DMS79 treated with DMSO at 0.1 percent for 48 hours (cell line): ENCODE results near the gene KASH5.

Experiments
- DNase-seq: peaks from one replicate; lab custom pipeline; 2025; lab: John Stamatoyannopoulos, UW

Gene KASH5

GRCh38 chr19:49422407-49423070, 34.5 kb downstream of the KASH5 start:
- DNase-seq, result peak; percentile 87

GRCh38 chr19:49423071-49423984, 35.3 kb downstream of the KASH5 start, which contains the start of gene PTH2:
Gene PTH2, minus strand, starts transcription at chr19:49423441. Its CDS starts 102 bp downstream, at chr19:49423339.
- peak; percentile 37 for DNase-seq

- DNase-seq, result no peak
Observed at GRCh38 chr19:49423985-49424303, 35.9 kb downstream of the KASH5 start.

- peak; percentile 18 for DNase-seq
Observed at GRCh38 chr19:49425178-49425577, 37.1 kb downstream of the KASH5 start, which contains the start of gene GFY. Gene GFY, plus strand, starts transcription at chr19:49425388. Its CDS starts 1,043 bp downstream, at chr19:49426431.

- DNase-seq, result peak; percentile 75
Observed at GRCh38 chr19:49425922-49426592, 38.0 kb downstream of the KASH5 start.

GRCh38 chr19:49427339-49427738, 39.3 kb downstream of the KASH5 start:
- DNase-seq, result no peak

GRCh38 chr19:49427855-49428546, 40.0 kb downstream of the KASH5 start:
- DNase-seq, result peak; percentile 34

- DNase-seq, result no peak
Observed at GRCh38 chr19:49428547-49429451, 40.8 kb downstream of the KASH5 start.

GRCh38 chr19:49430172-49430677, 42.2 kb downstream of the KASH5 start:
- no peak for DNase-seq

- no peak for DNase-seq
Observed at GRCh38 chr19:49430678-49431329, 42.8 kb downstream of the KASH5 start.

- DNase-seq, result no peak
Observed at GRCh38 chr19:49431330-49431749, 43.3 kb downstream of the KASH5 start.

- DNase-seq, result no peak
Observed at GRCh38 chr19:49432141-49433073, 44.4 kb downstream of the KASH5 start.

GRCh38 chr19:49433240-49433901, 45.3 kb downstream of the KASH5 start:
- DNase-seq, result no peak

- DNase-seq, result no peak
Observed at GRCh38 chr19:49434907-49435583, 47.0 kb downstream of the KASH5 start.

- no peak for DNase-seq
Observed at GRCh38 chr19:49435670-49436069, 47.6 kb downstream of the KASH5 start.

GRCh38 chr19:49436381-49437017, 48.5 kb downstream of the KASH5 start:
- DNase-seq, result no peak

- no peak for DNase-seq
Observed at GRCh38 chr19:49437231-49437630, 49.2 kb downstream of the KASH5 start.
